PC-9 (cell line): ENCODE results near the gene SCOC. TPM values are rescaled to one million over a fixed set of nuclear protein-coding genes. Genes with fewer than 3 reads are reported as not detected.

Experiments
- BruUV-seq: library from RNA; stranded (reverse); fragments of 400-500 nt; replicated peaks from 2 replicates; lab custom pipeline; 2021; lab: Mats Ljungman, UMichigan
- CTCF ChIA-PET: fragments of 300-600 bp; sonication (Branson Sonifier 250); formaldehyde crosslinking; loops from one replicate; lab custom pipeline; 2022; ENCODE audit warnings: antibody characterized with exemption; lab: Charles Lee
- POLR2A ChIA-PET: fragments of 300-600 bp; sonication (Branson Sonifier 250); formaldehyde crosslinking; loops from one replicate; lab custom pipeline; 2022; ENCODE audit warnings: antibody characterized with exemption; ENCODE audit not compliant: unreplicated experiment; lab: Charles Lee
- DNase-seq, 2 experiments: peaks; one replicate each; pipeline versions ENCODE4 v3.0.0 to v3.0.0-alpha.2; 2015 to 2022; ENCODE audit warnings: mixed read lengths in 1 of 2
- H2AFZ ChIP-seq: fragments of 200-600 bp; sonication (generic); 2 replicates; pipeline ENCODE4 v1.8.1; 2017; ENCODE audit warnings: antibody characterized with exemption
- H3F3A ChIP-seq: fragments of 200-600 bp; sonication (generic); 2 replicates; pipeline ENCODE4 v1.8.1; 2017; ENCODE audit warnings: antibody characterized with exemption, mild to moderate bottlenecking, low read depth; ENCODE audit not compliant: insufficient read depth
- H3K27ac ChIP-seq: fragments of 200-600 bp; sonication (generic); 2 replicates; pipeline ENCODE4 v1.6.1; 2016; ENCODE audit warnings: mixed run types
- H3K27me3 ChIP-seq: fragments of 200-600 bp; sonication (generic); 2 replicates; pipeline ENCODE4 v1.6.1; 2016; ENCODE audit warnings: low read depth, mixed run types; ENCODE audit not compliant: insufficient read depth
- H3K36me3 ChIP-seq: fragments of 200-600 bp; sonication (generic); 2 replicates; pipeline ENCODE4 v1.6.1; 2016; ENCODE audit warnings: low read depth, mixed run types
- H3K4me1 ChIP-seq: fragments of 200-600 bp; sonication (generic); replicated peaks from 2 replicates; pipeline ENCODE4 v1.6.1; 2016; ENCODE audit warnings: mixed run types; ENCODE audit not compliant: insufficient read depth
- H3K4me2 ChIP-seq: fragments of 200-600 bp; sonication (generic); 2 replicates; pipeline ENCODE4 v1.6.1; 2017; ENCODE audit warnings: mixed run types
- H3K4me3 ChIP-seq: fragments of 200-600 bp; sonication (generic); 2 replicates; pipeline ENCODE4 v1.6.1; 2016; ENCODE audit warnings: mixed run types
- H3K79me2 ChIP-seq: fragments of 200-600 bp; sonication (generic); 2 replicates; pipeline ENCODE4 v1.6.1; 2017; ENCODE audit warnings: low read depth, mixed run types
- H3K9me2 ChIP-seq: fragments of 200-600 bp; sonication (generic); 2 replicates; pipeline ENCODE4 v1.8.1; 2017; ENCODE audit warnings: mild to moderate bottlenecking; ENCODE audit not compliant: insufficient read depth
- H3K9me3 ChIP-seq: fragments of 200-600 bp; sonication (generic); 2 replicates; pipeline ENCODE4 v1.8.1; 2016; ENCODE audit warnings: low read depth; ENCODE audit not compliant: insufficient read depth
- H4K20me1 ChIP-seq: fragments of 200-600 bp; sonication (generic); 2 replicates; pipeline ENCODE4 v1.8.1; 2017; ENCODE audit not compliant: insufficient read depth
- CTCF ChIP-seq: fragments of 200-600 bp; sonication (generic); conservative IDR thresholded peaks from 2 replicates; pipeline ENCODE4 v1.6.1; 2017; ENCODE audit warnings: mixed run types, antibody characterized with exemption, mild to moderate bottlenecking, moderate library complexity
- EZH2 ChIP-seq: fragments of 200-600 bp; sonication (generic); IDR thresholded peaks from 2 replicates; pipeline ENCODE4 v1.8.0; 2017; ENCODE audit warnings: antibody characterized with exemption, low read depth
- intact Hi-C: fragments of 100-400 bp; cut with micrococcal nuclease; formaldehyde crosslinking; loops from one replicate; pipeline ENCODE4 v1.10.0; 2022; ENCODE audit not compliant: unreplicated experiment
- total RNA-seq: library from RNA; stranded (reverse); gene quantifications from 2 replicates; pipeline ENCODE4 v1.2.3, GENCODE V29; 2021

Gene SCOC
- total RNA-seq, 1 experiment from 2014 or later: 53.0 TPM

DNA sequence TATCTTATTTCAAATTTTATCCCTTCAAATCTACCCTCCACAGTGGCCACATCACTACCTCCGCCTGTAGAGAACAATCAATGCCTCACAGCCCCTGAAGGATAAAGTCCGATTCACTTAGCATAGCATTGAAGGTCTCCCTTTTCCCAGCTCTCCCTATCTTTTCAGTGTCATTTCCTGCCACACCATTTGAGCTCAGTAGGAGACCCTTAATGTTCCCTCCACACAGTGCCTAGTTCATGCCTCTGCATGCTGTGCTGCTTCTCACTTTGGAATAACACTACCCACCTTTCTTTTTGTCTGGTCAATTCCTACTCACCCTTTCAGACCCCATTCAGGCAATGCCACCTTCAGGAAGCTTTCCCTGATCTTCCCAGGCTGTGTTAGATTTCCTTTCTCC, 23.6 kb upstream of the SCOC start:
- Histone ChIP-seq H3K27me3 (no peaks in the 10 kb centered on the region), H2AFZ (no peak overlapping the region), H3K36me3 (no peaks in the 10 kb centered on the region), H3K4me2 (no peak overlapping the region), H3K9me2 (no peaks in the 10 kb centered on the region), H3K4me1 (no peaks in the 10 kb centered on the region), H3K79me2 (no peaks in the 10 kb centered on the region), H3K4me3 (no peak overlapping the region), H3K9me3 (no peaks in the 10 kb centered on the region), H4K20me1 (no peaks in the 10 kb centered on the region), H3K27ac (no peak overlapping the region), H3F3A (no peaks in the 10 kb centered on the region)
- no peak for TF ChIP-seq EZH2
- TF ChIP-seq CTCF: no peak
- no TSS peak for BruUV-seq
- ChIA-PET CTCF (no interaction called here), POLR2A (no interaction called here)
- no peak for DNase-seq
- intact Hi-C loops: loop anchor here (10.0 kb wide), 1 partner anchor 615 kb away; no protein-coding TSS in a partner anchor

DNA sequence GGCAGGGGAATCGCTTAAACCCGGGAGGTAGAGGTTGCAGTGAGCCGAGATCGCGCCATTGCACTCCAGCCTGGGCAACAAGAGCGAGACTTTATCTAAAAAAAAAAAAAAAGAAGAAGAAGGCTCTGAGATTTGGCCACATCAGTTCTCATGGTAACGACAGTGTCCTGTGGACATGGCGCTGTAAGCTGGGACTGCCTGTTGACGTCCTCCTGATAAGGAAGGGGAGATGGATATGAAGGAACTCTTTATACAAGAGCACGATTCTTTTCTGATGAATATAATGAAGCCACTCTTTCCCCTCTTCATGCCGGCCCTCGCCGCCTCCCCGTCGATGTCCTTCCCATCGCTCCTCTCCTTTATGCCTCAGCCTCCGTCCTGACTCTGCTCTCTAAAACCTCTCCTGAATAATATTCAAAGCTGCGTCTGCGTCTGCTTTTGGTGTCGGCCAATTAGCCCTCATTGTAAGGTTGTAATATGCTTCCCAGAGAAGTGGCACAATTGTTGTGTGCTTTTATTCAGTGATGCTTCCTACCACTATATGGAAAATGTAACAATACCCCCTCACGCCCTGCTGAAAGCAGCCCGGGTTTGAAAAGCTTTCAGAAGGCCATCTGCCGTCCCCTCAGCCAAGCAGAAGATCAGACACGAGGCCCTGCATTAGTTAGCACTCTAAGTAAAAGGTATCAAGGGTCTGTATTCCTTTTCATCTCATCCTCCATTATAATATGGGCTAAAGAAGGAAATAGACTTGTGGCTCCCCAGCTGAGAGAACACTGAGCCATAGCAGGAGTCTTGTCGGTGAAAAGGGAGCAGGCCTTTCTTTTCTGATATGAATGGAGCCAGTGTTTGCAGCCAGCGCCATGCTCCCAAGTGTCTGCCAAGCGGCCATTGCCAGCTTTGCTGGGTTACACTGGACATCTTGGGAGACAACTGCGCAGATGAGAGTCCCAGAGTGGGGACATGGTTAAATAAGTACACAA, 22.1 kb upstream of the SCOC start:
- ChIA-PET CTCF (no interaction called here), POLR2A (no interaction called here)
- H3K27me3 ChIP-seq: no peaks in the 10 kb centered on the region
- no peaks in the 10 kb centered on the region for H3K4me1 ChIP-seq
- H3K36me3 ChIP-seq: no peaks in the 10 kb centered on the region
- TF ChIP-seq EZH2 (no peak), CTCF (no peak)
- intact Hi-C loops: loop anchor here (10.0 kb wide), 1 partner anchor 617 kb away; no protein-coding TSS in a partner anchor
- H3K79me2 ChIP-seq: no peaks in the 10 kb centered on the region
- no peak for DNase-seq
- H2AFZ ChIP-seq: no peak overlapping the region
- no peak overlapping the region for H3K27ac ChIP-seq
- BruUV-seq: no TSS peak
- no peaks in the 10 kb centered on the region for H4K20me1 ChIP-seq
- H3F3A ChIP-seq: no peaks in the 10 kb centered on the region
- no peak overlapping the region for H3K4me3 ChIP-seq
- no peaks in the 10 kb centered on the region for H3K9me3 ChIP-seq
- no peak overlapping the region for H3K4me2 ChIP-seq
- H3K9me2 ChIP-seq: no peaks in the 10 kb centered on the region

GRCh38 chr4:140353786-140354185, 19.7 kb upstream of the SCOC start:
- Histone ChIP-seq H3K27ac (no peak overlapping the region), H3K4me1 (no peaks in the 10 kb centered on the region), H3K9me3 (no peaks in the 10 kb centered on the region), H3K4me3 (no peak overlapping the region), H3K79me2 (no peaks in the 10 kb centered on the region), H3K36me3 (no peaks in the 10 kb centered on the region), H3K27me3 (no peaks in the 10 kb centered on the region), H3F3A (no peaks in the 10 kb centered on the region), H4K20me1 (no peaks in the 10 kb centered on the region), H3K9me2 (no peaks in the 10 kb centered on the region), H2AFZ (no peak overlapping the region), H3K4me2 (no peak overlapping the region)
- POLR2A ChIA-PET: no interaction called here
- DNase-seq: no peak
- CTCF ChIA-PET: no interaction called here
- BruUV-seq: no TSS peak
- TF ChIP-seq EZH2: no peak
- no peak for TF ChIP-seq CTCF
- intact Hi-C loops: loop anchor here (10.0 kb wide), 1 partner anchor 619 kb away; no protein-coding TSS in a partner anchor
